ENCODE results near the gene TUBGCP6. TPM values are rescaled to one million over a fixed set of nuclear protein-coding genes. Genes with fewer than 3 reads are reported as not detected.

TUBGCP6 gene
- total RNA-seq, 1 experiment from 2014 or later: 38.6 TPM

- Histone ChIP-seq H3K9me3 (ENCODE audit: control insufficient read depth in 1 of 2, insufficient read depth in 1 of 2, low read depth in 1 of 2, low read length in 2 of 2) (no peaks in the 10 kb centered on the region), H3K4me3 (replicated peaks in 1 of 2; ENCODE audit: low read depth in 1 of 2, low read length in 2 of 2) (no peak overlapping the region), H3K79me2 (ENCODE audit: insufficient read depth, low read length) (peaks cover 32% of the 10 kb centered on the region), H3K9ac (ENCODE audit: low read length) (no peak overlapping the region), H3K27me3 (ENCODE audit: insufficient read depth, low read length) (no peaks in the 10 kb centered on the region), H2AFZ (ENCODE audit: low read depth, low read length, poor library complexity, severe bottlenecking) (no peak overlapping the region), H3K4me2 (ENCODE audit: low read length) (no peak overlapping the region), H4K20me1 (ENCODE audit: insufficient read depth) (no peaks in the 10 kb centered on the region), H3K9me2 (ENCODE audit: insufficient read depth) (no peaks in the 10 kb centered on the region), H3K27ac (ENCODE audit: low read depth, low read length) (no peak overlapping the region), H3K36me3 (ENCODE audit: control insufficient read depth in 1 of 2, insufficient read depth in 2 of 2, low read length in 2 of 2) (peaks cover 2 to 20% of the 10 kb centered on the region in 2 experiments; a peak in 3 of 4 replicates), H3K4me1 (ENCODE audit: control insufficient read depth in 1 of 2, insufficient read depth in 2 of 2, low read length in 2 of 2) (peaks cover 7 to 18% of the 10 kb centered on the region in 2 experiments; a peak in 3 of 4 replicates)
- POLR2A ChIA-PET: no interaction called here
- ATAC-seq (no peak), DNase-seq (ENCODE audit: low read depth, low spot score) (no peak)
- CTCF ChIA-PET: no interaction called here
- no peak for TF ChIP-seq POLR2AphosphoS5 (IDR thresholded peaks at IDR 0.05; ENCODE audit: low read depth, low read length)
- no peak for TF ChIP-seq FOSL1 (IDR thresholded peaks at IDR 0.05; ENCODE audit: low read depth)
- no peak for TF ChIP-seq YY1 (IDR thresholded peaks at IDR 0.05; ENCODE audit: extremely low read depth, insufficient replicate concordance, low read depth, low read length)
- no peak for TF ChIP-seq ZBTB33 (IDR thresholded peaks at IDR 0.05; ENCODE audit: extremely low read depth, insufficient replicate concordance, low read length)
- no peak for TF ChIP-seq CEBPB (IDR thresholded peaks at IDR 0.05; ENCODE audit: low read depth)
- no peak for TF ChIP-seq EGR1 (IDR thresholded peaks at IDR 0.05; ENCODE audit: low read depth)
- TF ChIP-seq ZFX (IDR thresholded peaks at IDR 0.05): no peak
- no peak for TF ChIP-seq ZNF274 (IDR thresholded peaks at IDR 0.05; ENCODE audit: low read depth, low read length)
- TF ChIP-seq REST (IDR thresholded peaks at IDR 0.05; ENCODE audit: low read depth): no peak
- no peak for TF ChIP-seq RAD21 (IDR thresholded peaks at IDR 0.05; ENCODE audit: low read depth)
- no peak for TF ChIP-seq EZH2 (IDR thresholded peaks at IDR 0.05)
- TF ChIP-seq MAX (IDR thresholded peaks at IDR 0.05): no peak
- no peak for TF ChIP-seq SRF (IDR thresholded peaks at IDR 0.05; ENCODE audit: low read depth)
- no peak for TF ChIP-seq CTCF (IDR thresholded peaks at IDR 0.05 in 2 of 3, conservative IDR thresholded peaks at IDR 0.05 in 1 of 3; ENCODE audit: borderline replicate concordance in 1 of 3, insufficient read depth in 1 of 3, low read depth in 2 of 3, low read length in 2 of 3)
- no peak for TF ChIP-seq ELF1 (IDR thresholded peaks at IDR 0.05; ENCODE audit: borderline replicate concordance, low read depth)
- TF ChIP-seq POLR2A (IDR thresholded peaks at IDR 0.05; ENCODE audit: borderline replicate concordance, extremely low read depth, insufficient read depth, insufficient read length): no peak
- intact Hi-C loops (cut with micrococcal nuclease): no loop called here
- RAD21 ChIA-PET (ENCODE audit: low non-redundant PET in 1 of 2, low total read pairs in 2 of 2, uncharacterized antibody in 2 of 2, unreplicated experiment in 2 of 2): interaction anchor here in 1 of 2 experiments (0.7 kb wide), 1 partner anchor 35 kb away, joined by 3 read pairs; no protein-coding TSS in a partner anchor
- BruUV-seq (replicated peaks): no TSS peak
Observed at GRCh38 chr22:50197000-50197800, 47.6 kb downstream of the TUBGCP6 start.

Data from HCT116 (cell line).